IMR-90 (cell line): ENCODE measurements around the gene WHRN. TPM values are rescaled to one million over a fixed set of nuclear protein-coding genes. Genes with fewer than 3 reads are reported as not detected.

Experiments used
- ATAC-seq: fragments of 200-7000 bp; cut with Tn5 transposase; 2 replicates; pipeline ENCODE4 v1.9.1; 2020; ENCODE audit warnings: low read depth, mild to moderate bottlenecking, moderate library complexity
- BruUV-seq: library from RNA; stranded (reverse); fragments of 400-500 nt; replicated peaks from 2 replicates; lab custom pipeline; 2021; lab: Mats Ljungman, UMichigan
- CTCF ChIA-PET: fragments of 300-600 bp; formaldehyde crosslinking; extraction: SDS; loops from one replicate; lab custom pipeline; 2021; ENCODE audit warnings: antibody characterized with exemption; lab: Yijun Ruan, JAX
- POLR2A ChIA-PET: fragments of 300-600 bp; sonication (Branson Sonifier 250); formaldehyde crosslinking; loops from one replicate; lab custom pipeline; 2022; ENCODE audit warnings: antibody characterized with exemption; ENCODE audit not compliant: unreplicated experiment; lab: Charles Lee
- DNase-seq: peaks from one replicate; pipeline ENCODE4 v3.0.0; 2013
- H2AFZ ChIP-seq: replicated peaks from 2 replicates; pipeline ENCODE3; 2013; ENCODE audit warnings: low read length, mild to moderate bottlenecking; ENCODE audit not compliant: poor library complexity
- H2AK5ac ChIP-seq: 2 replicates; pipeline ENCODE4 v1.6.1; 2013; ENCODE audit warnings: low read depth, low read length, inconsistent platforms
- H2AK9ac ChIP-seq: replicated peaks from 2 replicates; pipeline ENCODE3; 2013; ENCODE audit warnings: mild to moderate bottlenecking, low read depth, low read length, moderate library complexity; ENCODE audit not compliant: poor library complexity
- H2BK120ac ChIP-seq: 2 replicates; pipeline ENCODE4 v1.6.1; 2013; ENCODE audit warnings: low read depth, low read length, inconsistent platforms
- H2BK15ac ChIP-seq: 3 replicates; pipeline ENCODE4 v1.6.1; 2013; ENCODE audit warnings: low read depth, low read length, inconsistent platforms
- H2BK20ac ChIP-seq: 2 replicates; pipeline ENCODE4 v1.6.1; 2013; ENCODE audit warnings: low read depth, mild to moderate bottlenecking, inconsistent platforms, low read length, moderate library complexity
- H2BK5ac ChIP-seq: 2 replicates; pipeline ENCODE4 v1.6.1; 2013; ENCODE audit warnings: mild to moderate bottlenecking, low read depth, low read length, inconsistent platforms; ENCODE audit not compliant: poor library complexity, severe bottlenecking
- H3K14ac ChIP-seq: replicated peaks from 2 replicates; pipeline ENCODE4 v1.6.1; 2013; ENCODE audit warnings: low read depth, low read length, inconsistent platforms
- H3K18ac ChIP-seq: 2 replicates; pipeline ENCODE4 v1.6.1; 2013; ENCODE audit warnings: low read depth, low read length, control low read depth
- H3K23ac ChIP-seq: 2 replicates; pipeline ENCODE4 v1.6.1; 2013; ENCODE audit warnings: low read depth, low read length, inconsistent platforms
- H3K27ac ChIP-seq: 2 replicates; pipeline ENCODE4 v1.5.1; 2013; ENCODE audit warnings: mild to moderate bottlenecking, control low read depth, low read length; ENCODE audit not compliant: insufficient read depth
- H3K27me3 ChIP-seq: 2 replicates; pipeline ENCODE4 v1.6.1; 2013; ENCODE audit warnings: low read length; ENCODE audit not compliant: control insufficient read depth, insufficient read depth
- H3K36me3 ChIP-seq: 2 replicates; pipeline ENCODE4 v1.6.1; 2013; ENCODE audit warnings: low read length, mixed read lengths; ENCODE audit not compliant: control insufficient read depth, insufficient read depth
- H3K4ac ChIP-seq: 2 replicates; pipeline ENCODE4 v1.6.1; 2013; ENCODE audit warnings: low read depth, low read length, inconsistent platforms
- H3K4me1 ChIP-seq: 2 replicates; pipeline ENCODE4 v1.6.1; 2013; ENCODE audit warnings: low read length, mixed read lengths; ENCODE audit not compliant: control insufficient read depth, insufficient read depth
- H3K4me2 ChIP-seq: 2 replicates; pipeline ENCODE4 v1.6.1; 2013; ENCODE audit warnings: low read depth, mild to moderate bottlenecking, control low read depth, low read length, moderate library complexity
- H3K4me3 ChIP-seq: 2 replicates; pipeline ENCODE4 v1.5.1; 2013; ENCODE audit warnings: low read depth, mild to moderate bottlenecking, control low read depth, low read length, moderate library complexity; ENCODE audit not compliant: insufficient read depth
- H3K56ac ChIP-seq: 2 replicates; pipeline ENCODE4 v1.6.1; 2013; ENCODE audit warnings: low read length, inconsistent platforms; ENCODE audit not compliant: insufficient read depth; ENCODE audit errors: extremely low read depth
- H3K79me1 ChIP-seq, 2 experiments: 2 replicates each; pipeline ENCODE4 v1.6.1; 2013; ENCODE audit warnings: low read length in 2 of 2, inconsistent platforms in 1 of 2, low read depth in 1 of 2
- H3K9ac ChIP-seq: 2 replicates; pipeline ENCODE4 v1.6.1; 2013; ENCODE audit warnings: low read depth, low read length, control low read depth
- H3K9me1 ChIP-seq: 2 replicates; pipeline ENCODE4 v1.6.1; 2013; ENCODE audit warnings: low read length, inconsistent platforms; ENCODE audit not compliant: insufficient read depth
- H3K9me3 ChIP-seq: 2 replicates; pipeline ENCODE4 v1.6.1; 2013; ENCODE audit warnings: low read length; ENCODE audit not compliant: control insufficient read depth, insufficient read depth
- H4K20me1 ChIP-seq: 2 replicates; pipeline ENCODE4 v1.6.1; 2013; ENCODE audit warnings: low read length, inconsistent platforms; ENCODE audit not compliant: insufficient read depth
- H4K5ac ChIP-seq: 2 replicates; pipeline ENCODE4 v1.6.1; 2013; ENCODE audit warnings: mild to moderate bottlenecking, low read depth, low read length, control low read depth
- H4K8ac ChIP-seq, 2 experiments: 2 replicates each; pipeline ENCODE4 v1.6.1; 2013; ENCODE audit warnings: low read depth in 2 of 2, low read length in 2 of 2, control low read depth in 1 of 2, inconsistent platforms in 1 of 2
- H4K91ac ChIP-seq: 2 replicates; pipeline ENCODE4 v1.6.1; 2013; ENCODE audit warnings: low read depth, low read length, inconsistent platforms; ENCODE audit not compliant: insufficient read depth
- BHLHE40 ChIP-seq: fragments of 150-350 bp; IDR thresholded peaks from 2 replicates; pipeline ENCODE4 v1.6.1; 2016; ENCODE audit warnings: mild to moderate bottlenecking, low read depth, low read length
- CEBPB ChIP-seq: IDR thresholded peaks from 2 replicates; pipeline ENCODE4 v1.6.1; 2012; ENCODE audit warnings: low read depth, low read length, improper control_type of control experiment
- CHD1 ChIP-seq: IDR thresholded peaks from 2 replicates; pipeline ENCODE4 v1.6.1; 2012; ENCODE audit warnings: low read depth, low read length, improper control_type of control experiment
- MAFK ChIP-seq: IDR thresholded peaks from 2 replicates; pipeline ENCODE4 v1.6.1; 2012; ENCODE audit warnings: low read depth, low read length, improper control_type of control experiment
- MAZ ChIP-seq: IDR thresholded peaks from 2 replicates; pipeline ENCODE4 v1.6.1; 2012; ENCODE audit warnings: low read depth, mild to moderate bottlenecking, low read length, improper control_type of control experiment, moderate library complexity, borderline replicate concordance
- MXI1 ChIP-seq: IDR thresholded peaks from 2 replicates; pipeline ENCODE4 v1.6.1; 2012; ENCODE audit warnings: low read depth, mild to moderate bottlenecking, low read length, moderate library complexity, borderline replicate concordance
- NFE2L2 ChIP-seq: fragments of 150-350 bp; IDR thresholded peaks from 2 replicates; pipeline ENCODE4 v1.6.1; 2016; ENCODE audit warnings: low read depth, mild to moderate bottlenecking, low read length
- RCOR1 ChIP-seq: IDR thresholded peaks from 2 replicates; pipeline ENCODE4 v1.6.1; 2012; ENCODE audit warnings: mild to moderate bottlenecking, low read length, improper control_type of control experiment; ENCODE audit not compliant: insufficient replicate concordance
- WGBS, 2 experiments: methylation state at CpG; one replicate each; pipeline versions ENCODE4 v1.1.5 to v1.1.7; 2013; ENCODE audit warnings: missing lambda C conversion rate in 2 of 2; ENCODE audit not compliant: insufficient read length in 1 of 2; ENCODE audit errors: extremely low coverage in 2 of 2; 5-methylcytosine and 5-hydroxymethylcytosine counted together
- dilution Hi-C: fragments of 300-500 bp; cut with HindIII; formaldehyde crosslinking; loops from one replicate; pipeline ENCODE4 v1.14.3; 2018; ENCODE audit warnings: low sequenced_read_pairs; ENCODE audit not compliant: unreplicated experiment
- in situ Hi-C: fragments of 300-500 bp; cut with MboI; formaldehyde crosslinking; loops from 3 replicates; pipeline ENCODE4 v1.14.3; 2019; ENCODE audit warnings: low sequenced_read_pairs, inconsistent platforms, mixed read lengths
- intact Hi-C: fragments of 100-400 bp; cut with micrococcal nuclease; formaldehyde crosslinking; loops from 2 replicates; pipeline ENCODE4 v1.10.0; 2022
- polyA plus RNA-seq, 3 experiments: library from polyadenylated mRNA; depleted of rRNA; stranded (reverse); fragments of >200 nt; gene quantifications; 2 replicates each; pipeline ENCODE4 v1.2.3, GENCODE V29; 2012; ENCODE audit warnings: low replicate concordance in 1 of 3
- total RNA-seq: library from RNA; depleted of rRNA; stranded (reverse); fragments of >200 nt; gene quantifications from 2 replicates; pipeline ENCODE4 v1.2.3, GENCODE V29; 2012
- TF ChIP-seq, protein P1 (sequence below): fragments of 150-350 bp; IDR thresholded peaks from 2 replicates; pipeline ENCODE4 v1.6.1; 2016; ENCODE audit warnings: low read depth, mild to moderate bottlenecking, low read length, moderate library complexity, borderline replicate concordance
- TF ChIP-seq, protein P2 (sequence below): fragments of 150-350 bp; IDR thresholded peaks from 2 replicates; pipeline ENCODE4 v1.6.1; 2017; ENCODE audit warnings: mild to moderate bottlenecking, antibody characterized with exemption, low read length, low read depth

The WHRN gene
- total and polyA plus RNA-seq, 2 of the 4 experiments (the other 2 are of a cell fraction), result 0.18 to 2.6 TPM

DNA sequence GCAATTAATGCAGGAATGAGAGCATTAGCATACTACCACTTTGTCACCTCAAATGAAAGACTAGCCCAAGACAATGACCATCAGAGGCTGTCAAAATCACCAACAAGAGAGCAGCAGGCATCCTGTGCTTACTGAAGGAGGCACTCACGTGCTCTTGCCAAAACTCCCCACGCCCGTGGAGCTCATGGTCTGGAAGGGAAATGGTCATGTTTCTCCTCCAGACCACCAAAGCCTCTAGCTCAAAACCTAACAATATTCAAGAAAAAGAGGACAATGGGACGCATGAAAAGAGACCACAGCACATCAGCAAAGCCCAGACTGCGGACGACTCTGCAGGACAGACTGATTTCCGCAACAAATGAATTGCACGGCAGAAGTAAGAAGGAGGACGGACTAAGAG is 130.3 kb downstream of the WHRN start (continued):
- TF ChIP-seq, protein P1, sequence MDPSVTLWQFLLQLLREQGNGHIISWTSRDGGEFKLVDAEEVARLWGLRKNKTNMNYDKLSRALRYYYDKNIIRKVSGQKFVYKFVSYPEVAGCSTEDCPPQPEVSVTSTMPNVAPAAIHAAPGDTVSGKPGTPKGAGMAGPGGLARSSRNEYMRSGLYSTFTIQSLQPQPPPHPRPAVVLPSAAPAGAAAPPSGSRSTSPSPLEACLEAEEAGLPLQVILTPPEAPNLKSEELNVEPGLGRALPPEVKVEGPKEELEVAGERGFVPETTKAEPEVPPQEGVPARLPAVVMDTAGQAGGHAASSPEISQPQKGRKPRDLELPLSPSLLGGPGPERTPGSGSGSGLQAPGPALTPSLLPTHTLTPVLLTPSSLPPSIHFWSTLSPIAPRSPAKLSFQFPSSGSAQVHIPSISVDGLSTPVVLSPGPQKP, result no peak

DNA sequence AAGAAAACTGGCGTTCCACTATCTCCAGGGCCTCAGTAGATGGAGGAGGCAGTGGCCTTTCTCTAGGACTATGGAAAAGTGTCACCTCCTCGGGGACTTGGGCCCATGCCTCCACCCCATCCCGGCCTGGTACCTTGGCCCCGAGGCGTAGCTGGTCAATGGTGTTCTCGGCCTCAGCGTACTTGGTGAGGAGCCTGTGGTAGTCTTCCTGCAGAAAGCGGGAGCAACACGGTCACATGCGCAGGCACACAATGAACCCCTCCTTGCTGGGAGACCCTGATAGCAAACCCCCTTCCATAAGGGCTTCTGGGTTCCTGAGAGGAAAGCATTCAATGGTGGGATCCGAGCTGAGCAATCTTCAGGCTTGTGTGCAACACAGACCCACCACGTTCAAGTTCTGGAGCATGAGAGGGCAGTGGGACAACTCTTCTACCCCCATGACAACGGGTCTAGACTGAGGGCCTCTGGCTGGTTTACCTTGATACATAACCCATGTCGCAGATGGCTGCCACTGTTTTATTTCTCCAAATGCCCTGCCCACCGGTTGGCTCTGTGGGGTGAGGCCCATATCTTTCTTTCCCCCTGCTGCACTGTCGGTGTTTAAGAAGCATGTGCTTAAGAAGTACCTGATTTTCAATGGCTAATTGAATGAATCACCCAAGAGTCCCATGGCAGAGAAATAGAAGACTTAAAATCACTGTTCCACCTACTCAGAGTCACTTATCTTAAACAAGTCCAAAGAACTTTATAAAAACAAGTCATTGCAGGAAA is 131.1 kb downstream of the WHRN start:
- intact Hi-C loops (no loop called here), in situ Hi-C loops (no loop called here), dilution Hi-C loops (no loop called here)
- Histone ChIP-seq H2BK15ac (no peak overlapping the region), H3K27me3 (no peaks in the 10 kb centered on the region), H3K9me1 (peaks cover 11% of the 10 kb centered on the region), H2AK9ac (no peak overlapping the region), H4K20me1 (peaks cover 6% of the 10 kb centered on the region; the same call in 1 of the 2 replicates), H4K91ac (no peak overlapping the region), H2AFZ (no peak overlapping the region), H2BK120ac (no peak overlapping the region), H3K36me3 (peaks cover 43% of the 10 kb centered on the region), H3K14ac (no peak overlapping the region), H3K79me1 (peaks cover 9 to 21% of the 10 kb centered on the region in 2 experiments; a peak in 3 of 4 replicates), H3K56ac (no peak overlapping the region), H3K27ac (no peak overlapping the region), H2BK20ac (no peak overlapping the region), H2BK5ac (no peak overlapping the region), H3K9ac (no peak overlapping the region), H4K8ac (no peak overlapping the region), H3K23ac (no peak overlapping the region), H3K4me2 (no peak overlapping the region), H2AK5ac (no peak overlapping the region), H3K4me3 (no peak overlapping the region), H3K4ac (no peak overlapping the region), H3K9me3 (no peaks in the 10 kb centered on the region), H3K4me1 (no peaks in the 10 kb centered on the region), H3K18ac (no peak overlapping the region), H4K5ac (no peak overlapping the region)
- ChIA-PET CTCF (interaction anchor here (0.6 kb wide), 1 partner anchor 28 kb away, joined by 4 read pairs; no protein-coding TSS in a partner anchor), POLR2A (no interaction called here)
- 95% methylated on average over 7 of the region's 16 CpGs; no CpG with 5 or more reads in 1 of the 2 experiments for WGBS, 2 experiments
- no TSS peak for BruUV-seq
- no peak for ATAC-seq
- no peak for DNase-seq
- TF ChIP-seq, protein P1, result no peak
- TF ChIP-seq CHD1, result no peak
- no peak for TF ChIP-seq MXI1
- no peak for TF ChIP-seq RCOR1
- TF ChIP-seq MAZ, result no peak
- TF ChIP-seq NFE2L2, result no peak
- TF ChIP-seq BHLHE40, result no peak
- TF ChIP-seq MAFK, result no peak
- no peak for TF ChIP-seq CEBPB
- TF ChIP-seq, protein P2, sequence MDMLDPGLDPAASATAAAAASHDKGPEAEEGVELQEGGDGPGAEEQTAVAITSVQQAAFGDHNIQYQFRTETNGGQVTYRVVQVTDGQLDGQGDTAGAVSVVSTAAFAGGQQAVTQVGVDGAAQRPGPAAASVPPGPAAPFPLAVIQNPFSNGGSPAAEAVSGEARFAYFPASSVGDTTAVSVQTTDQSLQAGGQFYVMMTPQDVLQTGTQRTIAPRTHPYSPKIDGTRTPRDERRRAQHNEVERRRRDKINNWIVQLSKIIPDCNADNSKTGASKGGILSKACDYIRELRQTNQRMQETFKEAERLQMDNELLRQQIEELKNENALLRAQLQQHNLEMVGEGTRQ, result no peak
